Transverse colon (tissue), 4 donors: ENCODE data around the gene FBXL12. TPM values are rescaled to one million over a fixed set of nuclear protein-coding genes. Genes with fewer than 3 reads are reported as not detected.
"Not testable (repeated sequence)": the region's sequence is repeated elsewhere in the genome, so short reads cannot be mapped to it uniquely, and the experiment has no call there.

ENCODE experiments used
- DNase-seq: peaks from one replicate; pipeline ENCODE4 v3.0.0-alpha.2; 2019
- H3K27ac ChIP-seq, 4 donors: fragments of 200-600 bp; sonication (generic); 2 replicates each; pipeline ENCODE4 v1.5.1; 2016 to 2018; ENCODE audit warnings: inconsistent platforms in 4 of 4
- H3K27me3 ChIP-seq: fragments of 200-600 bp; sonication (generic); 2 replicates; pipeline ENCODE4 v1.5.1; 2017; ENCODE audit warnings: inconsistent platforms
- H3K36me3 ChIP-seq, 4 donors: fragments of 200-600 bp; sonication (generic); 2 replicates each; pipeline ENCODE4 v1.5.1; 2017 to 2019; ENCODE audit warnings: inconsistent platforms in 4 of 4
- H3K4me1 ChIP-seq, 4 donors: fragments of 200-600 bp; sonication (generic); 2 replicates each; pipeline ENCODE4 v1.5.1; 2017 to 2020; ENCODE audit warnings: inconsistent platforms in 4 of 4
- H3K4me3 ChIP-seq, 4 donors: fragments of 200-600 bp; sonication (generic); 1 replicate in 1 of 4; 2 replicates in 3 of 4; pipeline versions ENCODE4 v1.5.1 to v1.6.1; 2017 to 2019; ENCODE audit warnings: inconsistent platforms in 4 of 4
- H3K9me3 ChIP-seq, 2 donors: fragments of 200-600 bp; sonication (generic); 2 replicates each; pipeline ENCODE4 v1.5.1; 2017 to 2019; ENCODE audit warnings: inconsistent platforms in 2 of 2
- CTCF ChIP-seq, 5 experiments: fragments of 200-600 bp in 3 of 5; fragments of 450-650 bp in 2 of 5; sonication (generic) in 3 of 5; IDR thresholded peaks; 1 replicate in 2 of 5; 2 replicates in 3 of 5; pipeline ENCODE4 v1.5.1; 2016 to 2017; ENCODE audit warnings: antibody characterized with exemption in 5 of 5, inconsistent platforms in 3 of 5, mild to moderate bottlenecking in 2 of 5, moderate library complexity in 1 of 5
- EP300 ChIP-seq: sonication (generic); formaldehyde crosslinking; IDR thresholded peaks from one replicate; pipeline ENCODE4 v1.6.1; 2017; ENCODE audit warnings: antibody characterized with exemption, low read depth
- POLR2A ChIP-seq: fragments of 450-650 bp; IDR thresholded peaks from one replicate; pipeline ENCODE4 v1.6.1; 2016; ENCODE audit warnings: antibody characterized with exemption, mild to moderate bottlenecking, moderate library complexity
- POLR2AphosphoS5 ChIP-seq, 3 donors: sonication (generic); formaldehyde crosslinking; IDR thresholded peaks; one replicate each; pipeline ENCODE4 v1.6.1; 2016; ENCODE audit warnings: antibody characterized with exemption in 3 of 3
- WGBS, 2 donors: methylation state at CpG; one replicate each; pipeline ENCODE4 v1.1.5; 2018; ENCODE audit warnings: low coverage in 1 of 2; 5-methylcytosine and 5-hydroxymethylcytosine counted together
- in situ Hi-C, 4 donors: fragments of 200-750 bp; cut with MboI; loops; one replicate each; pipeline versions ENCODE4 v1.15.0 to v1.15.1; 2017; ENCODE audit warnings: low sequenced_read_pairs in 3 of 4, low pct_ligation_motif_present in 1 of 4, low pct_unique_long_range_greater_than_20kb in 1 of 4
- intact Hi-C: fragments of 100-400 bp; cut with DNase I; formaldehyde crosslinking; loops from one replicate; pipeline ENCODE4 v1.15.1; 2023; ENCODE audit warnings: low total_unique reads
- small RNA-seq, 4 donors: library from RNA; depleted of rRNA; stranded (forward); fragments of <200 nt; gene quantifications; one replicate each; pipeline ENCODE3, GENCODE V24; 2016
- total RNA-seq, 4 donors: library from RNA; depleted of rRNA; stranded (reverse); fragments of >200 nt; gene quantifications; one replicate each; pipeline ENCODE4 v1.1.0, GENCODE V29; 2016

Gene FBXL12
- total RNA-seq, 4 donors from 2014 or later, result 32.9 to 184 (median 83.1) TPM

GRCh38 chr19:9785367-9786331 is 33.2 kb downstream of the FBXL12 start:
- peak; percentile 99 for DNase-seq
- WGBS, 2 donors, result 0 to 1% methylated on average over 9 to 54 of the region's 74 CpGs
- in situ Hi-C loops (loop anchor here in 3 of 4 donors (25.0 kb wide), 2 partner anchors 473 to 648 kb away; partner anchors contain the start of genes ZNF559 (in 3 of the 3), ZNF699 (in 3 of the 3), OR7G3 (in 2 of the 3) and ZNF317 (in 2 of the 3)), intact Hi-C loops (loop anchor here (1.0 to 10.0 kb wide), 2 partner anchors 163 to 1119 kb away; no protein-coding TSS in a partner anchor)
- Histone ChIP-seq H3K9me3 (no peaks in the 10 kb centered on the region), H3K27ac (peak overlapping the region; percentile 93 to 99 (median 98)), H3K27me3 (no peaks in the 10 kb centered on the region), H3K4me1 (peaks cover 0 to 32% (median 21%) of the 10 kb centered on the region in 4 donors), H3K4me3 (peak overlapping the region; percentile 23 to 78 (median 72)), H3K36me3 (no peaks in the 10 kb centered on the region)
- TF ChIP-seq POLR2A (peak; percentile 96), POLR2AphosphoS5 (IDR thresholded peaks at IDR 0.05) (peak; percentile 89 to 93 (median 92)), EP300 (no peak)

DNA sequence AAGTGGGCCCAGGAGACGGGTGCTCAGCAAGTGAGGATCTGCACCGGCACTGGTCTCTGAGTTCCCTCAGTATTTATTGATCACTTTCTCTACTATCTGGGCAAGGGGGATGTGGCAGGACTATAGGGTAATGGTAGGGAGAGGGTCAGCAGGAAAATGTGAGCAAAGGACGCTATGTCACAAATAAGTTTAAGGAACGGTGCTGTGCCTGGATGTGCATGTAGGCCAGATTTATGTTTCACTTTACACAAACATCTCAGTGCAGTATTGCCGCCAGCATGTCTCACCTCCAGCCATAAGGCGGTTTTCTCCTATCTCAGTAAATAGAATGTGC is 34.7 kb downstream of the FBXL12 start:
- not testable (repeated sequence) for H3K9me3 ChIP-seq, H3K36me3 ChIP-seq, H3K27me3 ChIP-seq, DNase-seq
- intact Hi-C loops, result loop anchor here (10.0 kb wide), 1 partner anchor 1121 kb away; no protein-coding TSS in a partner anchor
- 66 to 67% methylated on average over 4 to 6 of the region's 6 CpGs for WGBS, 2 donors
- in situ Hi-C loops, result loop anchor here in 3 of 4 donors (25.0 kb wide), 2 partner anchors 472 to 647 kb away; partner anchors contain the start of genes ZNF559 (in 3 of the 3), ZNF699 (in 3 of the 3), OR7G3 (in 2 of the 3) and ZNF317 (in 2 of the 3)
- peaks cover 0 to 23% (median 19%) of the 10 kb centered on the region in 4 donors for H3K4me1 ChIP-seq
- H3K27ac ChIP-seq, result peak overlapping the region; percentile 93 to 99 (median 98)
- peak overlapping the region in 2 of 4 donors; percentile 66 to 78 for H3K4me3 ChIP-seq

DNA sequence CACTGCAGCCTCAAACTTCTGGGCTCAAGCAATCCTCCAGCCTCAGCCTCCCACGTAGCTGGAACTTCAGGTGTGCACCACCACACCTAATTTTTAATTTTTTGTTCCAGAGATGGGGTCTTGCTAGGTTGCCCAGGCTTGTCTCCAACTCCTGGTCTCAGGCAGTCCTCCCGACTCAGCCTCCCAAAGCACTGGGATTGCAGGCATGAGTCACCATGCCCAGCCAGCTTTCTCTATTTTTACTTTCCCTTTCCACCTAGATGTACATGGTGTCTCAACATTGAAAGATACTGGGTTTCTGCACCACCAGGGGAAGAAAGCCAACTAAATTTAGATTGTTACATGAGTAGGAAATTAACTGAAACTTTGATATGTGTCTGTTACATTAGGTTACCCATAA is 36.5 kb downstream of the FBXL12 start:
- in situ Hi-C loops (loop anchor here in 3 of 4 donors (25.0 kb wide), 2 partner anchors 470 to 645 kb away; partner anchors contain the start of genes ZNF559 (in 3 of the 3), ZNF699 (in 3 of the 3), OR7G3 (in 2 of the 3) and ZNF317 (in 2 of the 3)), intact Hi-C loops (loop anchor here (10.0 kb wide), 1 partner anchor 1122 kb away; no protein-coding TSS in a partner anchor)
- TF ChIP-seq EP300 (no peak), CTCF (IDR thresholded peaks at IDR 0.05) (no peak), POLR2A (no peak), POLR2AphosphoS5 (IDR thresholded peaks at IDR 0.05) (no peak)
- no peak for DNase-seq
- WGBS, 2 donors, result 85 to 89% methylated on average over 2 of the region's 2 CpGs
- Histone ChIP-seq H3K9me3 (no peaks in the 10 kb centered on the region), H3K27ac (no peak overlapping the region), H3K36me3 (no peaks in the 10 kb centered on the region), H3K4me1 (peaks cover 0 to 23% (median 19%) of the 10 kb centered on the region in 4 donors), H3K4me3 (no peak overlapping the region), H3K27me3 (no peaks in the 10 kb centered on the region)

DNA sequence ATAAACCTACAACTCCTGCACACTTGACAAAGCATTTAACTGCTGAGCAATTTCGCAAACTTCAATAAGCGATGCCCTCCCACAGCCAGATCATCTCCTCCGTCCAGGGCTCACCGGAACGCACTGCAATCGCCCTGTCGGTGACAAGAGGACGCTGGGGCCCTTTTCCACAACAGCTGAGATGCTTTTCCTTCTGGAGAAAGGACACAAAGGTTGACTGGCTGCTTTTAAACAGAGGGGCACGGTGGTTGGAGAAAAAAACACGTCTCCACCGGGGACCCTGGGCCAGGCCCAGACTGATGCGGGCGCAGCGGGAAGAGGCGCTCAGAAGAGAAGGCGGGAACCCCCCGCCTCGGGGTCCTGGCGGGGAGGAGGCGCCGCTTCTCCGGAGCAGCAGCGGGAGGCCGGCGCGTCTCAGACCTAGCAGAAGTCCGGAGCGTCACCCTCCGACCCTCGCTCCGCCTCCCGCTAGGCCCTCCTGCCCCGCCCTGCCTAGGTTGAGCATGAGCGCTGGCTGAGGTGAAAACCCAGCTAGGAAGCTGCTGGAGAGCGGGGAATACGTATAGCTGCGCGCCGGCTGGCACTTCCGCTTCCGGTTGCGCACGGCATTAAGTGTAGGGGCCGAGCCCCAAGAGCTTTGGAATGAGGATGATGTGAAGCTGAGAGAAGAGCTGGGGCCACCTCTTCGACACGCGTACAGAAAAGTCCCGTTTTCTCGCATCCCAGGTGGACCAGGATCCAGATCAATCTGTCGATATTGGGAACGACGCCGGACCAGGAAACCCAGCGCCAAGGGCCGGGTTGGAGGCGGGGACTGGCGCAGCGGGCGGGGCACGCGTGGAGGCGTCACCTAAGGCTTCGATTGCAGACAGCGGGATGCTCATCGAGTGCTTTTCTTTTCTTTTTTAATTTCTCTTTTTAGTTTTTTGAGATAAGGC is 50.4 kb downstream of the FBXL12 start, which contains the start of gene ZNF846:
TSS of gene ZNF846 (minus strand) at position 564 of the 938 bp plus-strand sequence. CDS start 3,788 bp downstream, outside the sequence.
- Histone ChIP-seq H3K36me3 (peaks cover 0 to 13% (median under 1%) of the 10 kb centered on the region in 4 donors), H3K4me1 (peaks cover 0 to 20% (median 11%) of the 10 kb centered on the region in 4 donors), H3K9me3 (peaks cover 0 to 1% of the 10 kb centered on the region in 2 donors), H3K27ac (peak within 1 kb of the TSS; percentile 97 to 99 (median 98)), H3K4me3 (peak within 1 kb of the TSS; percentile 47 to 94 (median 80)), H3K27me3 (no peaks in the 10 kb centered on the region)
- TF ChIP-seq EP300 (no peak), POLR2AphosphoS5 (IDR thresholded peaks at IDR 0.05) (peak; percentile 76 to 92 (median 90)), POLR2A (peak; percentile 87), CTCF (IDR thresholded peaks at IDR 0.05) (peak in 1 of 5 experiments; percentile 8)
- intact Hi-C loops (no loop called here), in situ Hi-C loops (no loop called here)
- 0 to 1% methylated on average over 9 to 65 of the region's 65 CpGs for WGBS, 2 donors
- DNase-seq, result peak; percentile 95

Small RNA genes lying within 50 kb of the gene (small RNA-seq; reads per million reads assigned to genes)
- 0 reads per million in 4 donors for gene RF00156

Other genes starting within 250 kb of the FBXL12 start
- 10 to 100 TPM; 10.1 to 21.0 (median 14.0) TPM for gene ZNF121, start 234.6 kb downstream of the FBXL12 start, total RNA-seq
- gene ZNF561, start 197.8 kb downstream of the FBXL12 start, total RNA-seq, result 10 to 100 TPM in 3 of 4 donors, 1 to 10 TPM in 1; 6.4 to 36.7 (median 26.0) TPM
- gene ZNF562, start 144.0 kb downstream of the FBXL12 start, total RNA-seq, result 10 to 100 TPM in 3 of 4 donors, 1 to 10 TPM in 1; 5.6 to 36.8 (median 17.6) TPM
- gene ZNF846, start 50.3 kb downstream of the FBXL12 start, total RNA-seq, result 10 to 100 TPM in 3 of 4 donors, 1 to 10 TPM in 1; 10.0 to 18.1 (median 14.2) TPM
- gene UBL5, start 8.8 kb upstream of the FBXL12 start, total RNA-seq, result 100 to 1,000 TPM in 3 of 4 donors, 10 to 100 TPM in 1; 61.0 to 563 (median 249) TPM
- 10 to 100 TPM; 22.9 to 82.5 (median 43.7) TPM for gene PIN1, start 16.2 kb upstream of the FBXL12 start, total RNA-seq
- gene OLFM2, start 117.4 kb upstream of the FBXL12 start, total RNA-seq, result 1 to 10 TPM in 2 of 4 donors, not detected in 2; 2.0 to 2.7 TPM
- gene COL5A3, start 191.4 kb upstream of the FBXL12 start, total RNA-seq, result 10 to 100 TPM in 2 of 4 donors, 1 to 10 TPM in 2; 2.5 to 17.7 (median 7.9) TPM
- not detected for gene RDH8, start 194.4 kb upstream of the FBXL12 start, total RNA-seq